Astrocyte of the spinal cord (primary cell): Measurements from ENCODE around the gene KRTAP10-1.
"Not testable (repeated sequence)": the region's sequence is repeated elsewhere in the genome, so short reads cannot be mapped to it uniquely, and the experiment has no call there.

Experiments used
- DNase-seq: peaks from one replicate; pipeline ENCODE4 v3.0.0; 2011; ENCODE audit warnings: low read depth, low spot score
- H3K4me3 ChIP-seq: 2 replicates; pipeline ENCODE4 v1.5.1; 2011; ENCODE audit warnings: low read depth, mild to moderate bottlenecking, low read length, moderate library complexity
- in situ Hi-C: cut with HindIII; loops from 2 replicates; pipeline ENCODE4 v1.10.0; 2017; ENCODE audit warnings: low sequenced_read_pairs
- TF ChIP-seq, protein P1 (sequence below): IDR thresholded peaks from 2 replicates; pipeline ENCODE4 v1.5.1; 2012; ENCODE audit warnings: low read depth, mild to moderate bottlenecking, low read length, inconsistent platforms

The KRTAP10-1 gene

DNA sequence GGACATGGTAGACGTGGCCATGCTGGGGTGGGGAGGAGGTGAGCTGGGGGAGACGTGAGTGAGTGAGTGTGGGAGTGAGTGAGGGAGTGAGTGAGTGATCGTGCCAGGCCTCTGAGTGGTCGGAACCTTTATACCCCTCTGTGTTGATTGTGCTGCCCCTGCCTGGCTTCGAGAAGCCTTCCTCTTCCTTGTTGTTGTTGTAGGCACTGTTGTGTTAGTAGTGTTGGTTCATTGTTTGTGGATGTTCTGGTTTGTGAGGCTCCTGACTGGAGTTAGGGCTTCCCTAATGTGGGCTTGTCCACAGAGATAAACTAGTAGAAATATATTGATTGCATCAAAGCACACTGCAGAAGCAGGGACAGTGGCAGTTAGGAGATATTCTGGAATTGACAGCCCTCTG, 18.7 kb upstream of the KRTAP10-1 start, which contains the start of gene KRTAP10-3:
TSS of gene KRTAP10-3 (minus strand) at position 101 of the 400 bp plus-strand sequence. CDS start at position 21, 80 bp downstream.
- in situ Hi-C loops: no loop called here
- TF ChIP-seq, protein P1, sequence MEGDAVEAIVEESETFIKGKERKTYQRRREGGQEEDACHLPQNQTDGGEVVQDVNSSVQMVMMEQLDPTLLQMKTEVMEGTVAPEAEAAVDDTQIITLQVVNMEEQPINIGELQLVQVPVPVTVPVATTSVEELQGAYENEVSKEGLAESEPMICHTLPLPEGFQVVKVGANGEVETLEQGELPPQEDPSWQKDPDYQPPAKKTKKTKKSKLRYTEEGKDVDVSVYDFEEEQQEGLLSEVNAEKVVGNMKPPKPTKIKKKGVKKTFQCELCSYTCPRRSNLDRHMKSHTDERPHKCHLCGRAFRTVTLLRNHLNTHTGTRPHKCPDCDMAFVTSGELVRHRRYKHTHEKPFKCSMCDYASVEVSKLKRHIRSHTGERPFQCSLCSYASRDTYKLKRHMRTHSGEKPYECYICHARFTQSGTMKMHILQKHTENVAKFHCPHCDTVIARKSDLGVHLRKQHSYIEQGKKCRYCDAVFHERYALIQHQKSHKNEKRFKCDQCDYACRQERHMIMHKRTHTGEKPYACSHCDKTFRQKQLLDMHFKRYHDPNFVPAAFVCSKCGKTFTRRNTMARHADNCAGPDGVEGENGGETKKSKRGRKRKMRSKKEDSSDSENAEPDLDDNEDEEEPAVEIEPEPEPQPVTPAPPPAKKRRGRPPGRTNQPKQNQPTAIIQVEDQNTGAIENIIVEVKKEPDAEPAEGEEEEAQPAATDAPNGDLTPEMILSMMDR: no peak
- DNase-seq: no peak
- no peak within 1 kb of the TSS for H3K4me3 ChIP-seq

DNA sequence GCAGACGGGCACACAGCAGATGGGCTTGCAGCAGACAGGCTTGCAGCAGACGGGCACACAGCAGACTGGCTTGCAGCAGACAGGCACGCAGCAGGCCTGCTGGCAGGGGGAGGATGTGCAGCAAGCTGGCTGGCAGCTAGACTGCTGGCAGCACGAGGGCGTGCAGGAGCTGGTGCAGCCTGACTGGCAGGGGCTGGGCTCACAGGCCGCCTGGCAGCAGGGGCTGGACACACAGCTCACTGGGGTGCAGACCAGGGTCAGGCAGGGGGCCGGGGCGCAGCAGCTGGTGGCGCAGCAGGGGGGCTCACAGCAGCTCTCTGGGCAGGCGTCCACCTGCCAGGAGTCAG, 18.3 kb upstream of the KRTAP10-1 start:
- H3K4me3 ChIP-seq, in situ Hi-C loops, DNase-seq: not testable (repeated sequence)

DNA sequence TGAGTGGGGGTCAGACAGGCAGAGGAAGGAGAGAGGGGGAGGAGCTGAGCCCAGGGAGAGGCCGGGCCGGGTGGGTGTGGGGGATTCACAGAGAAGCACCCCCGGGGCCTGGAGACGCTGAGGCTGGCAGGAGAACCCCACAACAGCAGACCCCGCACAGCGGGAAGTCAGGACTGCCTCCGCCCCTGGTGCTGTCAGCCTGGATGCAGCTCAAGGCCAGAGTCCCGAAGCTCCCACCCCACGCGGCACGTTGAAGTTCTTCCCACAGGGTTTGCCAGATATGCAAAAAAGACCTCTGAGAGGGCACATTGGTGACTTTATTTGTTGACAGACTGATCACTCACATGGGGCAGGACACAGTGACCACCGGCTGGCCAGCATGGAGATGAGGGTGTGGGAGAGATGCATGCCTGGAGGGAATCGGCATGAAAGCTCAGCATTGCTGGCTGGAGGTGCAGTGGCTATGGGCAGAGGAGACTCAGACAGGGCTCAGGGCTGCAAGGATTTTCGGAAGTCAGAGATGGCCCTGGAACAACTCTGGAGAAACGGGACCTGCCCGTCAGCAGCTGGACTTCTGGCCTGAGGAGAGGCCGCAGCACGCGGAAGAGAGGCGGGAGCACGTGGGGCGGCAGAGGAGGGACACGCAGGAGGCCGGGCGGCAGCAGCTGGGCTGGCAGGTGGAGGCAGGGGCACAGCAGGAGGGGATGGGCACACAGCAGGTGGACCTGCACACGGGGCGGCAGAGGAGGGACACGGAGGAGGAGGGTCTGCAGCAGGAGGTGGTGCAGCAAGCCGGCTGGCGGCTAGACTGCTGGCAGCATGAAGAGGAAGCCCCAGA, 17.7 kb upstream of the KRTAP10-1 start:
- DNase-seq: no peak
- in situ Hi-C loops: no loop called here
- TF ChIP-seq, protein P1: no peak
- H3K4me3 ChIP-seq: no peak overlapping the region

DNA sequence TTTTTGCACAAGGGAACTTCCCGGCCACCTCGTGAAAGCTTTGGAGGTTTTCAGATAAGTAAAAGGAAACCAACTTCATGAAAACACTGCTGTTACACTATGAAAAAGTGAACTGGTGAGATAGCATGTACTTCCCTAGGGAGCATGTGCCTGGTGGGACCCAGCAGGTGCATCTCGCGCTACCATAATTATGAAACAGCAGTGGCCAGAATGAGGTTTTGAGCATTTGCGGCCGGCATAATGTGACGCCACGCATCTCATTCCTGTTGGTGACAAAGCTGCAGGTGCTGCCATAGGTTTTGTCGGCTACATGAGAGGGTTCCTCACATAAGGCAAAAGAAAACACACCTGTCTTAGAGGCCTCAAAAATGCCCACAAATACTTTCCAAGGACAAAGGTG, 16.9 kb upstream of the KRTAP10-1 start:
- no peak for DNase-seq
- TF ChIP-seq, protein P1: no peak
- no peak overlapping the region for H3K4me3 ChIP-seq
- in situ Hi-C loops: no loop called here

DNA sequence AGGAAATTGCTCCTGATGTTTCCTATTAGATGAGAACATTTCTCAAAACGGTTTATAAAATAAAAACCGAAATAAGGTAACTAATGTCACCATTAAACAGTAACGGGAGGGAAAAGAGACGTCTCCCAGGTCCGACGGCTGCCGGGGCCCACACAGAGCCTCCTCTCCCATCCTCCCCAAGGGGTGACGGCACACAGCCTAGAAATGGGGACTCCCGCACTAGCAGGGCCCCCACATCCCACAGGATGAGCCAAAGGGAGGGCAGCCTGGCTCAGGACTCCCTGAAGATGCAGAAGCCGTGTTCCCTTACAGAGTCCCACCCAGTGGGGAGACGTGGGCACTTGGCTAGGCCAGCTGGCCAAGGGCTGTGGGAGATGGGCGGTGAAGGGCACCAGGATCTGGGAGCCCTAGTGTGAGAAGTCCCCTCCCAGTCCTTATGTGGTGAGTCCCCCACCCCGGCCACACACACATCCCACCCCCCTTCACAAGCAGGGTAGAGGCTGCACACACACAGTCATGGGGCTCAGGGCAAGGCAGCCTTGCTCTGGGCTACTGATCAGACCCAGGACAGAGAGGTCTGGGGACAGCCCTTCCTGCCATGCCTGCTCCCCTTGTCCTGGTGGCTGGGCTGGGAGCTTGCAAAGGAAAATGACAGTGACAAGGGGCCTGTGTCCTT, 15.3 kb upstream of the KRTAP10-1 start:
- in situ Hi-C loops: no loop called here
- TF ChIP-seq, protein P1: no peak
- no peak overlapping the region for H3K4me3 ChIP-seq
- DNase-seq: no peak

DNA sequence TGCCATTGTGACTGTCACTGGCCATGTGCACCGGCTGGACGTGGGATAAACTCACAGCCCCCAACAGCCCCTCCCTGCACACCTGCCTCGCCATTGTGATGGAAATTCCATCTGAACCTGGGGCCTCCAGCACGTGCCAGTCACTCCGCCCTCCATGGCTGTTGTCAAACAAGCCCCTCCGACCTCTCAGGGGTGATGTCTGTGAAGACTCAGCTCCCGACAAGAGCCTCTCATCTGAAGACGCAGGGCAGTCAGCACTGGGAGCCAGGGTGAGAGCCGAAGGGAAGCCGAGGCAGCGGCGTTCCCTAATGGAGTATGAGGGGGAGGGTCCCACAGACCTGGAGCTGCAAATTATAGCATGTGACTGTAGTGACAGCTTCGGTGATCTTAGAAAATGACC, 12.7 kb upstream of the KRTAP10-1 start:
- no peak for DNase-seq
- in situ Hi-C loops: no loop called here
- H3K4me3 ChIP-seq: no peak overlapping the region
- TF ChIP-seq, protein P1: no peak

DNA sequence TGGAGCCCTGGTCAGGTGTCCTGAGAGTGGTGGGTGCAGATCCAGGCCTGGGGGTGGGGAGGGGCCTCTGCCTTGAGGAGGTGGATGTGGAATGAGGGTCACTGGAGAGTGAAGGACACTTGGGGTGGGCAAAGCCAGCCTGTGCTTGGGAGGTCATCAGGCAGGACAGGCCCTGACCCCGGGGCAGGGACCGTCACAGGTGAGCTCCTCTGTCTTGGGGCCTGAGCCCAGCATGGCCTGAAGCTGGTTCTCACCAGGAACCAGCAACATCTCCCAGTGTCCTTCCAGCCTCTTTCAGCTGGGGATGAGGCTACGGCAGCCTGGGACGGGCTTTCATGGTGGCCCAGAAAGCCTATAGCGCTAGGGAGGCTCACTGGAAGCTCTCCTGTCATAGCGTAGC, 12.1 kb upstream of the KRTAP10-1 start:
- no peak for DNase-seq
- TF ChIP-seq, protein P1: no peak
- no peak overlapping the region for H3K4me3 ChIP-seq
- in situ Hi-C loops: no loop called here
